GM23338 (cell line): ENCODE measurements around the gene KCNJ11.

ENCODE experiments used
- CREB1 ChIP-seq: fragments of 250-450 bp; sonication (Bioruptor Pico); IDR thresholded peaks from 2 replicates; pipeline ENCODE4 v1.5.0; 2020; ENCODE audit warnings: low read depth, mild to moderate bottlenecking, moderate library complexity
- CTCF ChIP-seq, 2 experiments: fragments of 200-600 bp in 1 of 2; sonication (generic) in 1 of 2; conservative IDR thresholded peaks; 2 replicates each; pipeline versions ENCODE4 v1.5.1 to v1.6.1; 2016 to 2017; ENCODE audit warnings: antibody characterized with exemption in 2 of 2, low read depth in 2 of 2, mild to moderate bottlenecking in 2 of 2, moderate library complexity in 1 of 2
- EZH2 ChIP-seq: fragments of 200-600 bp; sonication (generic); IDR thresholded peaks from one replicate; pipeline ENCODE4 v1.8.0; 2017; ENCODE audit warnings: antibody characterized with exemption, mild to moderate bottlenecking, low read depth; ENCODE audit not compliant: unreplicated experiment
- EZH2phosphoT487 ChIP-seq: fragments of 200-600 bp; sonication (generic); IDR thresholded peaks from one replicate; pipeline ENCODE4 v1.8.1; 2018; ENCODE audit warnings: antibody characterized with exemption; ENCODE audit not compliant: unreplicated experiment
- JUNB ChIP-seq: IDR thresholded peaks from one replicate; pipeline ENCODE4 v1.6.1; 2016; ENCODE audit warnings: antibody characterized with exemption; ENCODE audit not compliant: unreplicated experiment
- NANOG ChIP-seq: IDR thresholded peaks from 2 replicates; pipeline ENCODE4 v1.6.1; 2016; ENCODE audit warnings: antibody characterized with exemption, borderline replicate concordance
- POLR2AphosphoS5 ChIP-seq: IDR thresholded peaks from 2 replicates; pipeline ENCODE4 v1.6.1; 2016; ENCODE audit warnings: antibody characterized with exemption, low read depth
- REST ChIP-seq: IDR thresholded peaks from one replicate; pipeline ENCODE4 v1.6.1; 2018; ENCODE audit warnings: antibody characterized with exemption; ENCODE audit not compliant: unreplicated experiment
- STAT1 ChIP-seq: IDR thresholded peaks from one replicate; pipeline ENCODE4 v1.6.1; 2016; ENCODE audit warnings: antibody characterized with exemption; ENCODE audit not compliant: unreplicated experiment
- ZNF114 ChIP-seq: fragments of 250-450 bp; sonication (Bioruptor Pico); IDR thresholded peaks from 2 replicates; pipeline ENCODE4 v1.5.0; 2020; ENCODE audit warnings: mild to moderate bottlenecking, moderate library complexity
- ZNF331 ChIP-seq: fragments of 250-450 bp; sonication (Bioruptor Pico); IDR thresholded peaks from 2 replicates; pipeline ENCODE4 v1.5.0; 2020; ENCODE audit warnings: low read depth, mild to moderate bottlenecking, moderate library complexity
- TF ChIP-seq, protein P1 (sequence below): IDR thresholded peaks from 2 replicates; pipeline ENCODE4 v1.6.1; 2016; ENCODE audit warnings: antibody characterized with exemption
- TF ChIP-seq, protein P2 (sequence below): fragments of 250-450 bp; sonication (Bioruptor Pico); IDR thresholded peaks from 2 replicates; pipeline ENCODE4 v1.5.0; 2020; ENCODE audit warnings: mild to moderate bottlenecking, moderate library complexity

GRCh38 chr11:17388609-17389210 lies at the start of gene KCNJ11:
- TF ChIP-seq CTCF (conservative IDR thresholded peaks at IDR 0.05; ENCODE audit: low read depth in 2 of 2) (peak in 1 of 2 experiments; percentile 30; a peak in 2 of 4 replicates), POLR2AphosphoS5 (no peak), EZH2 (no peak), EZH2phosphoT487 (no peak), ZNF331 (no peak), NANOG (no peak), STAT1 (no peak), JUNB (no peak), REST (no peak), CREB1 (CRISPR knock-in tag) (no peak), ZNF114 (CRISPR knock-in tag) (no peak)
- TF ChIP-seq, protein P1, sequence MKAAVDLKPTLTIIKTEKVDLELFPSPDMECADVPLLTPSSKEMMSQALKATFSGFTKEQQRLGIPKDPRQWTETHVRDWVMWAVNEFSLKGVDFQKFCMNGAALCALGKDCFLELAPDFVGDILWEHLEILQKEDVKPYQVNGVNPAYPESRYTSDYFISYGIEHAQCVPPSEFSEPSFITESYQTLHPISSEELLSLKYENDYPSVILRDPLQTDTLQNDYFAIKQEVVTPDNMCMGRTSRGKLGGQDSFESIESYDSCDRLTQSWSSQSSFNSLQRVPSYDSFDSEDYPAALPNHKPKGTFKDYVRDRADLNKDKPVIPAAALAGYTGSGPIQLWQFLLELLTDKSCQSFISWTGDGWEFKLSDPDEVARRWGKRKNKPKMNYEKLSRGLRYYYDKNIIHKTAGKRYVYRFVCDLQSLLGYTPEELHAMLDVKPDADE, result no peak
- TF ChIP-seq, protein P2, sequence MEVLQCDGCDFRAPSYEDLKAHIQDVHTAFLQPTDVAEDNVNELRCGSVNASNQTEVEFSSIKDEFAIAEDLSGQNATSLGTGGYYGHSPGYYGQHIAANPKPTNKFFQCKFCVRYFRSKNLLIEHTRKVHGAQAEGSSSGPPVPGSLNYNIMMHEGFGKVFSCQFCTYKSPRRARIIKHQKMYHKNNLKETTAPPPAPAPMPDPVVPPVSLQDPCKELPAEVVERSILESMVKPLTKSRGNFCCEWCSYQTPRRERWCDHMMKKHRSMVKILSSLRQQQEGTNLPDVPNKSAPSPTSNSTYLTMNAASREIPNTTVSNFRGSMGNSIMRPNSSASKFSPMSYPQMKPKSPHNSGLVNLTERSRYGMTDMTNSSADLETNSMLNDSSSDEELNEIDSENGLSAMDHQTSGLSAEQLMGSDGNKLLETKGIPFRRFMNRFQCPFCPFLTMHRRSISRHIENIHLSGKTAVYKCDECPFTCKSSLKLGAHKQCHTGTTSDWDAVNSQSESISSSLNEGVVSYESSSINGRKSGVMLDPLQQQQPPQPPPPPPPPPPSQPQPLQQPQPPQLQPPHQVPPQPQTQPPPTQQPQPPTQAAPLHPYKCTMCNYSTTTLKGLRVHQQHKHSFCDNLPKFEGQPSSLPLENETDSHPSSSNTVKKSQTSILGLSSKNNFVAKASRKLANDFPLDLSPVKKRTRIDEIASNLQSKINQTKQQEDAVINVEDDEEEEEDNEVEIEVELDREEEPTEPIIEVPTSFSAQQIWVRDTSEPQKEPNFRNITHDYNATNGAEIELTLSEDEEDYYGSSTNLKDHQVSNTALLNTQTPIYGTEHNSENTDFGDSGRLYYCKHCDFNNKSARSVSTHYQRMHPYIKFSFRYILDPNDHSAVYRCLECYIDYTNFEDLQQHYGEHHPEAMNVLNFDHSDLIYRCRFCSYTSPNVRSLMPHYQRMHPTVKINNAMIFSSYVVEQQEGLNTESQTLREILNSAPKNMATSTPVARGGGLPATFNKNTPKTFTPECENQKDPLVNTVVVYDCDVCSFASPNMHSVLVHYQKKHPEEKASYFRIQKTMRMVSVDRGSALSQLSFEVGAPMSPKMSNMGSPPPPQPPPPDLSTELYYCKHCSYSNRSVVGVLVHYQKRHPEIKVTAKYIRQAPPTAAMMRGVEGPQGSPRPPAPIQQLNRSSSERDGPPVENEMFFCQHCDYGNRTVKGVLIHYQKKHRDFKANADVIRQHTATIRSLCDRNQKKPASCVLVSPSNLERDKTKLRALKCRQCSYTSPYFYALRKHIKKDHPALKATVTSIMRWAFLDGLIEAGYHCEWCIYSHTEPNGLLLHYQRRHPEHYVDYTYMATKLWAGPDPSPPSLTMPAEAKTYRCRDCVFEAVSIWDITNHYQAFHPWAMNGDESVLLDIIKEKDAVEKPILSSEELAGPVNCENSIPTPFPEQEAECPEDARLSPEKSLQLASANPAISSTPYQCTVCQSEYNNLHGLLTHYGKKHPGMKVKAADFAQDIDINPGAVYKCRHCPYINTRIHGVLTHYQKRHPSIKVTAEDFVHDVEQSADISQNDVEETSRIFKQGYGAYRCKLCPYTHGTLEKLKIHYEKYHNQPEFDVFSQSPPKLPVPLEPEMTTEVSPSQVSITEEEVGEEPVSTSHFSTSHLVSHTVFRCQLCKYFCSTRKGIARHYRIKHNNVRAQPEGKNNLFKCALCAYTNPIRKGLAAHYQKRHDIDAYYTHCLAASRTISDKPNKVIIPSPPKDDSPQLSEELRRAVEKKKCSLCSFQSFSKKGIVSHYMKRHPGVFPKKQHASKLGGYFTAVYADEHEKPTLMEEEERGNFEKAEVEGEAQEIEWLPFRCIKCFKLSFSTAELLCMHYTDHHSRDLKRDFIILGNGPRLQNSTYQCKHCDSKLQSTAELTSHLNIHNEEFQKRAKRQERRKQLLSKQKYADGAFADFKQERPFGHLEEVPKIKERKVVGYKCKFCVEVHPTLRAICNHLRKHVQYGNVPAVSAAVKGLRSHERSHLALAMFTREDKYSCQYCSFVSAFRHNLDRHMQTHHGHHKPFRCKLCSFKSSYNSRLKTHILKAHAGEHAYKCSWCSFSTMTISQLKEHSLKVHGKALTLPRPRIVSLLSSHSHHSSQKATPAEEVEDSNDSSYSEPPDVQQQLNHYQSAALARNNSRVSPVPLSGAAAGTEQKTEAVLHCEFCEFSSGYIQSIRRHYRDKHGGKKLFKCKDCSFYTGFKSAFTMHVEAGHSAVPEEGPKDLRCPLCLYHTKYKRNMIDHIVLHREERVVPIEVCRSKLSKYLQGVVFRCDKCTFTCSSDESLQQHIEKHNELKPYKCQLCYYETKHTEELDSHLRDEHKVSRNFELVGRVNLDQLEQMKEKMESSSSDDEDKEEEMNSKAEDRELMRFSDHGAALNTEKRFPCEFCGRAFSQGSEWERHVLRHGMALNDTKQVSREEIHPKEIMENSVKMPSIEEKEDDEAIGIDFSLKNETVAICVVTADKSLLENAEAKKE (CRISPR knock-in tag), result no peak
